ENCODE results near the gene THNSL1.

The THNSL1 gene

DNA sequence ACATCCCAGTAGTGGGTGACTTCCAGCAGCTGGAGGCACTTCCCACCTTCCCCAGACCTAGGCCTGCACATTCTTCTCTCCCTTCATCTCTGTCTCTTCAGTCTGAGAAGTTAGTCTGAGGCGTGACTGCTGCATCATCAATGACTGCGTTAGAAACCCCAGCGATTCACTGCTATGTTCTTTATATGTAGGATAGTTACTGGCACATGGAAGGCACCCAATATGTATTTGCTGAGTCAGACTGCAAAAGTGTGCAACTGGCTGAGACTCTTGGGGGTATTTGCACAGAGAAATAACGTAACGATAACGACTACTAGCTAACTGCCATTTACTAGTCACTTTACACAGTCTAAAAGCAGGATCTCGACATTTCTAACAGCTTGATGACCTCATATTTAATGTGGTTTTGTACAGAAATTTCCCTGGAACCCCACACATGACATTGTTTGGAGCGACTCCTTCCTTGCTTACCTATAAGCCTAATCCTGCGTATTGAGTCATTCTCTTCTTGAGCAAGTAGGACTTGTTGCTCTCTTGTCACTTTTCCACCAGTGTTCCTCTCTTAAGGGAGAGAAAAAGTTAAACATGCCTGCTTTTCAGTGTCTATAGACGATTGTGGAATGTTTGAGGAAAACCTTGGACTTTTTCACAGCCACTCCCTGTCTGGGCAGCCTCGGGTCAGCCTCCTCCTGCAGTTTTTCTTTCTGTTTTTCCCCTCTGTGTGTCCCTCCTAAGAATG lies 45.5 kb downstream of the THNSL1 start:
- DNase-seq: peak; percentile 7 to 42 (median 17)

DNA sequence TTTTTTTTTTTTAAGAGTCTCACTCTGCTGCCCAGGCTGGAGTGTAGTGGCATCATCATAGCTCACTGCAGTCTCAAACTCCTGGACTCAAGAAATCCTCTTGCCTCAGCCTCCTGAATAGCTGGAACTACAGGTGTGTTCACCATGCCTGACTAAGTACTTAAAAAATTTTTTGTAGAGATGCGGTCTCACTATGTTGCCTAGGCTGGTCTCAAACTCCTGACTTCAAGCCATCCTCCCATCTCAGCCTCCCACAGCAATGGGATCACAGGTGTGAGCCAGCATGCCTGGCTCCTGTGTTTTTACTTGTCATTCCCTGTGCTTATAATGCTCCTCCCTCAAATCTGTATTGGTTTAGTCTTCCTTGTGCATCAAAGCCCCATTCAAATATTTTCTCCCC lies 46.7 kb downstream of the THNSL1 start:
- no peak for DNase-seq

DNA sequence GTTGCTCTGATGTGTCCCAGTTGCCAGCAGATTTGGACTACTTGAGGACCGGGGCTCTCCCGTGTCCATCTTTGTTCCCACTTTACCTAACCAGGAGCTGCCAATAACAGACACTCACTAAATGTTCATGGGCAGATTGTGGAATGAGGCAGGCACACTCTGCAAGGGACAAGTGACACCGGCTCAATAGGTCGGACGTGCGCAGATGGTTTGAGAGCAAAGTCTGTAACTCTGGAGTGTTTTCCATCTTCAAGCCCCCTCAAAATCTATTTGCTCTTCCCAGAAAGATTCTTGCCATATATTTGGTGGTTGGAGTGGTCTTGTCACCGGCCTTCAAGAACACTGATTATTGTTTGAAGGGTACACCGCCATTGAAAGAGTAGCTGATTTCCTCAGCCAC lies 47.2 kb downstream of the THNSL1 start:
- DNase-seq: no peak

- no peak for DNase-seq
Measured at GRCh38 chr10:25064401-25064800, 48.0 kb downstream of the THNSL1 start.

- DNase-seq: no peak
Measured at GRCh38 chr10:25065761-25066476, 49.5 kb downstream of the THNSL1 start.

DNA sequence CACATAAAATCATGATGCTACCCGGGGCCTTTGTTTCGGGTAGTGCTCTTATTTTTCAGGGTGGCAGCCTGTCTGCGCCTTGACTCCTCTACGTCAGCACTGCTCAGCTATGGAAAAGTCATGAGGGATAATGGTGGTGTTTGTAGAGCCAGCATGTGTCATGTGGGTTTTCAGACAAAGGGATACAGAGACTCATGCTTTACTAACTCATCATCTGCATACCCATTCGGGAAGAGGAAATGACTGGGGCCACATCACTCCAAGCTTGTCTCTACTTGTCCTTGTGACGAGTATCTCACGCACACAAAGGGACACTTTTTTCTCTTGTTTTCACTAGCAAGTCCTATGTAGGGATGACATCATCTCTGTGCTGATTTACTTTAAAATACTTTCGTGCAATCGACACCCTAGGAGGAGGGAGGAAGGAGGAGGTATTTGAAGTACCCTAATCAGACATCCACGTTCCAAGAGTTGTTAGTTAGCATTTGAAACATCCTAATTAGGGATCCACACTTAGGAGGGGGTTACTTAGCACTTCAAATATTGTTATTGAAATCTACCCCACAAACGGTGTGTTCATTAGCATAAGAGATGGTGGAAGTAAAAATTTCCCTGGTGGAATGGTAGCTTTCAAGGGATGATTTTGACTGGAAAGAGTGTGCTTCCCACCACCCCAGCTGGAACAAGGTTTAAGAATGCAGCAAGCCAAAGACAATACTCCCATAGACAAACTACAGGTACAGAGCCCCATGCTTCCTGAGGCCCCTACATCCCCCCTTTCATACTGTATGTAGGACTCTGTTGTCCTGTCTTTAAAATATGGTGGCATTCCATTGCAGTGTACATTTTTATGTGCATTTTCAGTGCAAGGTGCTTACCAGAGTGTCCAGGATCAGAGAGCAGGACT lies 52.0 kb downstream of the THNSL1 start:
- DNase-seq: peak in 1 of 3 donors; percentile 25

DNA sequence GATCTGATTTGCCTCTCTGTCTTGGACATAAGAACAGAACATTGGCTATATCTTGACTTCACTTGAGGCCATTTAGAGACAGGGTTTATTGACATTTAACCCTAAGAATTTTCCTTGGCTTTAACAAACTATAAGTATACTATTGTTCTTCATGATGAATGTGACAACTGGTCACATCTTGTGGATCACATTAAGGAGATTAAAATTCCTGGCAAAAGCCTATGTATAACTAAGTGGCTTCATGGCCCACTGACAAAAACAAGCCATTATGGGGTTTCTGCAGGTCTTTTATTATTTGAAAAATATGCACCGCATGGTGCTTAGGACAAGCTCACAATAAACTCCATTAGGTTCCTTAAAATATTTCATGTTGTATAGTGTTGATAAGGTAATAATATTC lies 54.8 kb downstream of the THNSL1 start:
- no peak for DNase-seq

DNA sequence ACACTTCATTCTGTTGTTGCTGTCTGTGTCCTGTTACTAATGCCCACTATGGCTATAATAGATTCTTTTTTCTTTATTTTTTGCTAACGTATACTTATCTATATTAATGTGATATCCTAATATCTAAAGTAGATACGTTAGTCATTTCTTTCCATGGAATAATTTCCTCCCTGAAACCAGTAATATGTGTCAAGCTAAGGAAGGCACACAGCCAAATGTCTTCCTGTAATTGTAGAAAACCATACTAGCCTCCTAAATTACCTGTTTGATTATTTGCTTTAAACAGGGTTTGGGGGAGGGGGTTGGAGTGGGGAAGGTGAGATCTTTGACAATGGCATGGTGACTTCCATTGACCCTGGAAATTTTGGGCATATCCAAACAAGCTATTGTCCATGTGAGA lies 56.4 kb downstream of the THNSL1 start:
- no peak for DNase-seq

DNA sequence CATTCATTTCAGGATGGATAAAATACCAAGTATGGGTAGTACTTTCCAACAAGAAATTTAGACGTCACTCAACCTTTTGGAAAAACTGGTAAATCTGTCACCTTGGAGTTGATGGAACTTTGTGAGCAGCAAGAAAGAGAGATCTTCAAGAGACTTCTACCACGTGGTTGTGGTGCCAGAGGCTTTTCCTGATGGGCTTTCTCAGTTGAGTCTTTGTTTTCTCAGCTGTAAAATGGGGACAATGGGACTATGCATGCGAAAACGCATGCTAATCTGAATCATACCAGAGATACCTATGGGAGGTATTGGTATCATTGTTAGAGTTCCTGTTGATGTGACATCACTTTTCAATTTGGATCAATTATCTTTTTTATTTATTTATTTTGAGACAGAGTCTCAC lies 59.4 kb downstream of the THNSL1 start:
- no peak for DNase-seq

Data from suppressor macrophage treated with lipopolysaccharide for 1 hour (primary cell).